K562 (cell line): ENCODE measurements around the gene C1orf56. TPM values are rescaled to one million over a fixed set of nuclear protein-coding genes. Genes with fewer than 3 reads are reported as not detected.

ENCODE experiments used
- ARNT ChIP-seq, 2 experiments: fragments of 450-650 bp; IDR thresholded peaks; 2 replicates each; pipeline ENCODE4 v1.6.1; 2016; ENCODE audit warnings: mild to moderate bottlenecking in 1 of 2
- ATF4 ChIP-seq: fragments of 450-650 bp; formaldehyde crosslinking; IDR thresholded peaks from 2 replicates; pipeline ENCODE4 v1.4.0; 2022; ENCODE audit warnings: mild to moderate bottlenecking, moderate library complexity
- CBX8 ChIP-seq: fragments of 200-600 bp; sonication (generic); IDR thresholded peaks from 2 replicates; pipeline ENCODE4 v1.6.1; 2012; ENCODE audit warnings: borderline replicate concordance, mixed run types, low read depth, mild to moderate bottlenecking, moderate library complexity, mixed read lengths, low read length, control low read depth, inconsistent platforms; ENCODE audit not compliant: poor library complexity, severe bottlenecking; ENCODE audit errors: extremely low read depth
- DNMT1 ChIP-seq: fragments of 450-650 bp; IDR thresholded peaks from 2 replicates; pipeline ENCODE4 v1.6.1; 2016; ENCODE audit warnings: antibody characterized with exemption, mild to moderate bottlenecking
- ELF2 ChIP-seq: fragments of 250-450 bp; sonication (Bioruptor Pico); IDR thresholded peaks from 2 replicates; pipeline ENCODE4 v1.5.0; 2021; ENCODE audit warnings: mild to moderate bottlenecking
- EWSR1 ChIP-seq: fragments of 450-650 bp; IDR thresholded peaks from 2 replicates; pipeline ENCODE4 v1.6.1; 2018; ENCODE audit warnings: borderline replicate concordance, mild to moderate bottlenecking, low read depth, moderate library complexity; ENCODE audit not compliant: partially characterized antibody
- GATA2 ChIP-seq: sonication (generic); formaldehyde crosslinking; IDR thresholded peaks from 2 replicates; pipeline ENCODE4 v1.4.0; 2020; ENCODE audit warnings: mild to moderate bottlenecking, missing genetic modification reagents
- HCFC1 ChIP-seq: IDR thresholded peaks from 2 replicates; pipeline ENCODE4 v1.6.1; 2012; ENCODE audit warnings: low read depth, low read length, improper control_type of control experiment
- LEF1 ChIP-seq: fragments of 450-650 bp; IDR thresholded peaks from 2 replicates; pipeline ENCODE4 v1.6.1; 2016; ENCODE audit warnings: mild to moderate bottlenecking
- NFXL1 ChIP-seq: fragments of 450-650 bp; formaldehyde crosslinking; IDR thresholded peaks from 2 replicates; pipeline ENCODE4 v1.4.0; 2021; ENCODE audit warnings: mild to moderate bottlenecking
- POU5F1 ChIP-seq: fragments of 150-350 bp; IDR thresholded peaks from 2 replicates; pipeline ENCODE4 v1.6.1; 2014; ENCODE audit warnings: borderline replicate concordance, low read length, low read depth, mild to moderate bottlenecking; ENCODE audit not compliant: partially characterized antibody
- SRSF3 ChIP-seq: fragments of 200-400 bp; formaldehyde crosslinking; IDR thresholded peaks from 2 replicates; pipeline ENCODE4 v1.6.1; 2016; ENCODE audit warnings: mild to moderate bottlenecking, low read length, moderate library complexity; ENCODE audit not compliant: insufficient read depth
- TCF15 ChIP-seq: fragments of 250-450 bp; sonication (Bioruptor Pico); IDR thresholded peaks from 2 replicates; pipeline ENCODE4 v1.8.0; 2022; ENCODE audit warnings: moderate library complexity, mild to moderate bottlenecking, inconsistent platforms
- ZNF146 ChIP-seq: IDR thresholded peaks from one replicate; pipeline ENCODE4 v1.6.1; 2018; ENCODE audit warnings: missing compliant biosample characterization; ENCODE audit not compliant: unreplicated experiment
- ZNF24 ChIP-seq: fragments of 450-650 bp; IDR thresholded peaks from 2 replicates; pipeline ENCODE4 v1.6.1; 2016
- ZNF408 ChIP-seq: fragments of 250-450 bp; sonication (Bioruptor Pico); IDR thresholded peaks from 2 replicates; pipeline ENCODE4 v1.4.0; 2020; ENCODE audit warnings: low read depth, mild to moderate bottlenecking, moderate library complexity
- ZNF583 ChIP-seq: fragments of 250-450 bp; sonication (Bioruptor Pico); IDR thresholded peaks from 2 replicates; pipeline ENCODE4 v1.4.0; 2020
- ZSCAN29 ChIP-seq: fragments of 450-650 bp; IDR thresholded peaks from 2 replicates; pipeline ENCODE4 v1.6.1; 2017
- polyA plus RNA-seq, 8 experiments: library from polyadenylated mRNA; depleted of rRNA in 4 of 8; stranded (reverse) in 5 of 8; unstranded in 3 of 8; fragments of >200 nt; fragmentation: Nextera tagmentation in 2 of 8; fragmentation: Illumina TruSeq in 1 of 8; extraction: Ambion mirVana in 2 of 8; extraction: Trizol in 1 of 8; gene quantifications; 2 replicates each; pipeline versions ENCODE4 v1.2.1 to v1.2.3, GENCODE V29; 2011 to 2014; ENCODE audit warnings: inconsistent platforms in 1 of 8, missing spikeins in 1 of 8
- total RNA-seq, 7 experiments: library from RNA; depleted of rRNA in 6 of 7; stranded (reverse); fragments of >200 nt in 6 of 7; fragmentation: Illumina TruSeq in 2 of 7; extraction: Trizol in 2 of 7; gene quantifications; 2 replicates each; pipeline versions ENCODE4 v1.2.1 to v1.2.3, GENCODE V29; 2011 to 2021; ENCODE audit warnings: low replicate concordance in 1 of 7
- TF ChIP-seq, protein P1 (sequence below): sonication (generic); formaldehyde crosslinking; IDR thresholded peaks from 2 replicates; pipeline ENCODE4 v1.8.0; 2022; ENCODE audit warnings: mild to moderate bottlenecking, missing genetic modification reagents
- TF ChIP-seq, protein P2 (sequence below): fragments of 450-650 bp; IDR thresholded peaks from 2 replicates; pipeline ENCODE4 v1.6.1; 2016; ENCODE audit warnings: low read depth, mild to moderate bottlenecking, moderate library complexity
- TF ChIP-seq, protein P3 (sequence below): sonication (generic); IDR thresholded peaks from 2 replicates; pipeline ENCODE4 v1.6.1; 2016

The C1orf56 gene
- total and polyA plus RNA-seq, 9 of the 15 experiments (the other 6 are each of a cell fraction or from before 2014, with no cell fraction given) = 0.18 to 15.7 (median 1.1) TPM

GRCh38 chr1:151059109-151060006 is 11.8 kb downstream of the C1orf56 start, which contains the start of gene CDC42SE1 (continued):
- TF ChIP-seq, protein P1, sequence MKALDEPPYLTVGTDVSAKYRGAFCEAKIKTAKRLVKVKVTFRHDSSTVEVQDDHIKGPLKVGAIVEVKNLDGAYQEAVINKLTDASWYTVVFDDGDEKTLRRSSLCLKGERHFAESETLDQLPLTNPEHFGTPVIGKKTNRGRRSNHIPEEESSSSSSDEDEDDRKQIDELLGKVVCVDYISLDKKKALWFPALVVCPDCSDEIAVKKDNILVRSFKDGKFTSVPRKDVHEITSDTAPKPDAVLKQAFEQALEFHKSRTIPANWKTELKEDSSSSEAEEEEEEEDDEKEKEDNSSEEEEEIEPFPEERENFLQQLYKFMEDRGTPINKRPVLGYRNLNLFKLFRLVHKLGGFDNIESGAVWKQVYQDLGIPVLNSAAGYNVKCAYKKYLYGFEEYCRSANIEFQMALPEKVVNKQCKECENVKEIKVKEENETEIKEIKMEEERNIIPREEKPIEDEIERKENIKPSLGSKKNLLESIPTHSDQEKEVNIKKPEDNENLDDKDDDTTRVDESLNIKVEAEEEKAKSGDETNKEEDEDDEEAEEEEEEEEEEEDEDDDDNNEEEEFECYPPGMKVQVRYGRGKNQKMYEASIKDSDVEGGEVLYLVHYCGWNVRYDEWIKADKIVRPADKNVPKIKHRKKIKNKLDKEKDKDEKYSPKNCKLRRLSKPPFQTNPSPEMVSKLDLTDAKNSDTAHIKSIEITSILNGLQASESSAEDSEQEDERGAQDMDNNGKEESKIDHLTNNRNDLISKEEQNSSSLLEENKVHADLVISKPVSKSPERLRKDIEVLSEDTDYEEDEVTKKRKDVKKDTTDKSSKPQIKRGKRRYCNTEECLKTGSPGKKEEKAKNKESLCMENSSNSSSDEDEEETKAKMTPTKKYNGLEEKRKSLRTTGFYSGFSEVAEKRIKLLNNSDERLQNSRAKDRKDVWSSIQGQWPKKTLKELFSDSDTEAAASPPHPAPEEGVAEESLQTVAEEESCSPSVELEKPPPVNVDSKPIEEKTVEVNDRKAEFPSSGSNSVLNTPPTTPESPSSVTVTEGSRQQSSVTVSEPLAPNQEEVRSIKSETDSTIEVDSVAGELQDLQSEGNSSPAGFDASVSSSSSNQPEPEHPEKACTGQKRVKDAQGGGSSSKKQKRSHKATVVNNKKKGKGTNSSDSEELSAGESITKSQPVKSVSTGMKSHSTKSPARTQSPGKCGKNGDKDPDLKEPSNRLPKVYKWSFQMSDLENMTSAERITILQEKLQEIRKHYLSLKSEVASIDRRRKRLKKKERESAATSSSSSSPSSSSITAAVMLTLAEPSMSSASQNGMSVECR (CRISPR knock-in tag) = no peak; the same call in 1 of the 2 replicates
- TF ChIP-seq GATA2 (CRISPR knock-in tag) (no peak), NFXL1 (CRISPR knock-in tag) (no peak), CBX8 (no peak), ZNF583 (CRISPR knock-in tag) (no peak), DNMT1 (no peak), LEF1 (peak; percentile 42; the same call in 1 of the 2 replicates), TCF15 (CRISPR knock-in tag) (no peak), ZNF408 (CRISPR knock-in tag) (no peak), EWSR1 (no peak), HCFC1 (peak; percentile 60; the same call in 1 of the 2 replicates), POU5F1 (no peak), ARNT (IDR thresholded peaks at IDR 0.05) (no peak), ZNF24 (no peak), ATF4 (CRISPR knock-in tag) (0 out of 2 replicates have a peak, but pooled peaks have one; percentile 32), ZNF146 (CRISPR knock-in tag) (no peak), SRSF3 (0 out of 2 replicates have a peak, but pooled peaks have one; percentile 64), ZSCAN29 (no peak), ELF2 (CRISPR knock-in tag) (peak; percentile 55; the same call in 1 of the 2 replicates)
- TF ChIP-seq, protein P2, sequence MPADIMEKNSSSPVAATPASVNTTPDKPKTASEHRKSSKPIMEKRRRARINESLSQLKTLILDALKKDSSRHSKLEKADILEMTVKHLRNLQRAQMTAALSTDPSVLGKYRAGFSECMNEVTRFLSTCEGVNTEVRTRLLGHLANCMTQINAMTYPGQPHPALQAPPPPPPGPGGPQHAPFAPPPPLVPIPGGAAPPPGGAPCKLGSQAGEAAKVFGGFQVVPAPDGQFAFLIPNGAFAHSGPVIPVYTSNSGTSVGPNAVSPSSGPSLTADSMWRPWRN = no peak
- TF ChIP-seq, protein P3, sequence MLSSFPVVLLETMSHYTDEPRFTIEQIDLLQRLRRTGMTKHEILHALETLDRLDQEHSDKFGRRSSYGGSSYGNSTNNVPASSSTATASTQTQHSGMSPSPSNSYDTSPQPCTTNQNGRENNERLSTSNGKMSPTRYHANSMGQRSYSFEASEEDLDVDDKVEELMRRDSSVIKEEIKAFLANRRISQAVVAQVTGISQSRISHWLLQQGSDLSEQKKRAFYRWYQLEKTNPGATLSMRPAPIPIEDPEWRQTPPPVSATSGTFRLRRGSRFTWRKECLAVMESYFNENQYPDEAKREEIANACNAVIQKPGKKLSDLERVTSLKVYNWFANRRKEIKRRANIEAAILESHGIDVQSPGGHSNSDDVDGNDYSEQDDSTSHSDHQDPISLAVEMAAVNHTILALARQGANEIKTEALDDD = no peak
